Measurements from ENCODE around the gene DLG3.

The DLG3 gene

DNA sequence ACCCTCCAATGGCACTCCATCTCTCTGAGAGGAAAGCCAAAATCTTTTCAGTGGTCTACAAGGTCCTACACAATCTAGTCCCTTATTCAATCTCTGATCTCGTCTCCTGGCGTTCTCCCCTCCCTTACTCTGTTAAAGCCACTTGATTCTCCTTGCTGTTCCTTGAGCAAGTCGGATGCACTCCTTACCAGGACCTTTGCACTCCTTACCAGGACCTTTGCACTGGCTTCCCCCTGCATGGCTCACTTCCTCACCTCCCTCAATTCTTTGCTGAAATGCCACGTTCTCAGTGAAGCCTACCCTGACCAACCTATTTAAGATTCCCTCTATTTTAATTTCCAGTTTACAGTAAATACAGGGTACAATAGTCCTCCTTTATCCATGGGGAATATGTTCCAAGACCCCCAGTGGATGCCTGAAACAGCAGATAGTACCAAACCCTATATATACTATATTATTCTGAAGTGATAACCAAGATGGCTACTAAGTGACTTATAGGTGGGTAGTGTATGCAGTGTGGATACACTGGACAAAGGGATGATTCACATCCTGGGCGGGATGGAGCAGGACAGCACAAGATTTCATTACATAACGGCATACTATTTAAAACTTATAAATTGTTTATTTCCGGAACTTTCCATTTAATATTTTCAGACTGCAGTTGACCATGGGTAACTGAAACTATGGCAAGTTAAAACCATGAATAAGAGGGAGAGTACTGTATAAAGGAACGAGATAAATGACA is 6.5 kb upstream of the DLG3 start:
- no peak for DNase-seq

DNA sequence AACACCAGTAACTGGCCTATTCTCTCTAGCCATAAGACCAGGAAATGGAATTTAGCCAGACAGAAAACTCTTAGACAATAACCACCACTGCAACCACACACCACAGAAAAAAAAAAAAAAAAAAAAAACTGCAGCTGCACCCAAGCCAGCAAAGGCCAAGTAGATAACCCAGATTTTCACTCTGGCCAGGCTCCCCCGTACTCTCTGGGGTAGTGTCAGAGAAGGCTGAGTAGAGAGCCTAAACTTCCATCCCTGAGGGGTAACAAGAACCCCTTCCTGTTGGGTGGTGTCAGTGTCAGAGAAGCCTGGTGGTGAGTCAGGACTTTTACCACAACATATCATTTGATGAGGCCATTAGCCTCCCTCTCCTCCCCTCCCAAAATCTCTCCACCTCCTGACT is 5.6 kb upstream of the DLG3 start:
- peak; percentile 8 for DNase-seq

DNA sequence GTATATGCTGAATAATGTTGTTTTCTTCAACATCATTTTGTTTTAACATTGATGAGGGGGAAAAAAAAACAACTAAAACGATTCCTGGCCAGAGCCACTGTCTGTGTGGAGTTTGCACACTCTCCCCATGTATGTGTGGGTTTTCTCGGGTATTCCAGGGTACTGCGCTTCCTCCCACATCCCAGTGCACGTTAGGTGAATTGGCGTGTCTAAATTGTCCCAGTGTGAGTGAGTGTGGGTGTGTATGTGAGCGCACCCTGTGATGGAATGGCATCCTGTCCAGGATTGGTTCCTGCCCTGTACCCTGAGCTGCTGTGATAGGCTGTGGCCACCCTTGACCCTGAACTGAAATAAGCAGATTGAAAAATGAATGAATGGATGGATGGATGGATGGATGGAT is 2.4 kb upstream of the DLG3 start:
- DNase-seq: no peak

DNA sequence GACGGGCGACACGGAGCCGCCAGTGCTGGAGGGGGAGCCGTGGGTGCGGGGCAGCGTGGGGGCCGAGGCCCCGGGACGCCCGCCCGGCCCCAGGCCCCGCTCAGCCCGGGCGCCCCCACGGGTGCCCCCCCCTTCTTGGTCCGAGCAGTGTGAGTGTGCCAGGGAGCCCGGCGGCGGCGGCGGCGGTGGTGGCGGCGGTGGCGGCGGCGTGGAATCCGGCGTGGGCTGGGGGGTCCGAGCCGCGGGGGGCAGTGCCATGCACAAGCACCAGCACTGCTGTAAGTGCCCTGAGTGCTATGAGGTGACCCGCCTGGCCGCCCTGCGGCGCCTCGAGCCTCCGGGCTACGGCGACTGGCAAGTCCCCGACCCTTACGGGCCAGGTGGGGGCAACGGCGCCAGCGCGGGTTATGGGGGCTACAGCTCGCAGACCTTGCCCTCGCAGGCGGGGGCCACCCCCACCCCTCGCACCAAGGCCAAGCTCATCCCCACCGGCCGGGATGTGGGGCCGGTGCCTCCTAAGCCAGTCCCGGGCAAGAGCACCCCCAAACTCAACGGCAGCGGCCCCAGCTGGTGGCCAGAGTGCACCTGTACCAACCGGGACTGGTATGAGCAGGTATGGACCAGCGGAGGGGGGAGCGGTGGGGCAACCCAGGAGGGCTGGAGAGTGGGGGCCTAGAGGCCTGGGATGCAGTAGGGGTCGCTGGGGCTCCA is 466 bp downstream of the DLG3 start:
- no peak for DNase-seq

DNA sequence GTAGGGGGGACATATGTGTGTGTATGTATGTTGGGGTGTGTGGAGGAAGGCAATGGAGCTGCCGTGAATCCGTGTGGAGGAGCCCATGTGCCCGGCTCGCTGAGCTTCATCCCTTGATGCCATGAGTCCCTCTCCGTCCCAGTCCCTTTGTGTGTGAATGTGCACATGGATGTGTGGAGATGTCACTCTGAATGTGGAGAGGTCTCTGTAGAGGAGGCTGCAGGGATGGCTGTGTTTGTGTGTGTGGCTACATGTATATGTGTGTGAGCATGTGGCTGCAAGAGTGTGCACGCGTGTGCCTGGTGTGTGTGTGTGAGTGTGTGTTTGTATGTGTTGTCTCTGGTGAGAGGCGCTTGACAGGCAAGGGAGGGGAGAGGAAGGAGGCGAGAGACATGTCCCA is 1.3 kb downstream of the DLG3 start:
- DNase-seq: no peak

DNA sequence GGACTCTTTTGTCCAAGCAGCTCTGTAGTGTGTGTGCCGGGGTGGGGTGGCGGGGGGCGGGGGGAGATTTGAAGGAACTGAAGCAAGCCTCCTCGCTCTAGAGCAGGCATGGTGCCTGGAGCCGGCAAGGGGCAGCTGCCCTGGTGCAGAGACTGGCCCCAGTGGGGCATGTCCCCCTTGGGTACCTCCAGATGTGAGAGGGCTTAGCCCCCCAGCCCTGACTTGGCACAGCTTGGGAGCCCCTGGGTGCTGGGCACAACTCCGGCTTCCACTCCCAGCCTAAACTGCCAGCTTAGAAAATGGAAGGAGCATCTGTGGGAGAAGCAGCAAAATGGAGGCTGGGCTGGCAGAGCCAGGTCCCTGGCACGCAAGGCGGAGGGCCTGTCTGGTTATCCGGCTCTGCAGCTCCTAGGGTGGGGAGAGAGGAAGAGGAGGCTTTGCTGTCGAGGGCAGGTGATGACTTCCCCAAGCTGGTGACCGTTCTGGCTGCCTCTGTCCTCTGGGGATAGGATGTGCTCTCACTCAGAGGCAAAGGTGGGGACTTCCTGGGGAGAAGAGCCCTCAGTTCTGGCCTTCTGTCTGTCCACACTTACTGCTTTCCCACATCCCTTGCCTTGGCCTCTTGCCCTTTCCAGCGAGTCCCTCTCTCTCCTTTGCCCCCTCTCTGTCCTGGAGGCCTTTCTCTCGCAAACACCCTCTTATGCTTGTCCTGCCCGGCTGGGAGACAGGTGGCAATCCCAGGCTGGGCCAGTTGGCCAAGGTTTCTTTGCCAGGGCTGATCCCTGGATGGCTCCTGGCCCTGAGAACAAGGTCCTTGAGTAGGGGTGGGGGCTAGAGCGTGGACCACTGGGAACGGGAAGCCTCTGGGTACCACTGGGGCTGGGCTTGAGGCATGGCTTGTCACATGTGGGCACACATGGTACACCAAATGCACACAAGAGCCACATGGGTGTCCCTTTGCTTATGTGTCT is 2.0 kb downstream of the DLG3 start:
- no peak for DNase-seq

DNA sequence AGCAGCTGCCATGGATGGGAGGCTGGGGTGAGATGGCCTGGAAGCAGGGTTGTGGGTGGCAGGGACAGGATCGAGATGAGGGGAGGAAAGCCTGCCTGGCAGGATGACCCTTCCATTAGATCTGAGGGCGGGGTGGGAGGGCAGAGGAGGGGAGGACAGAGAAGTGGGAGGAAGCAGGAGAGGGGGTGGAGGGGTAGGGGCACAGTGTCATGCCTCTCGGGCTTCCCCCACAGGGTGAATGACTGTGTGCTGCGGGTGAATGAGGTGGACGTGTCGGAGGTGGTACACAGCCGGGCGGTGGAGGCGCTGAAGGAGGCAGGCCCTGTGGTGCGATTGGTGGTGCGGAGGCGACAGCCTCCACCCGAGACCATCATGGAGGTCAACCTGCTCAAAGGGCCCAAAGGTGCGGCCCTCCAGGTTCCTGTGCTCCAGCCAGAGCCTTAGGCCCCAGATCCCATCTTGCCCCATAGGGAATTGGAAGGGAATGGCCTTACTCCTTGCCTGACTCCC is 4.9 kb downstream of the DLG3 start:
- no peak for DNase-seq

DNA sequence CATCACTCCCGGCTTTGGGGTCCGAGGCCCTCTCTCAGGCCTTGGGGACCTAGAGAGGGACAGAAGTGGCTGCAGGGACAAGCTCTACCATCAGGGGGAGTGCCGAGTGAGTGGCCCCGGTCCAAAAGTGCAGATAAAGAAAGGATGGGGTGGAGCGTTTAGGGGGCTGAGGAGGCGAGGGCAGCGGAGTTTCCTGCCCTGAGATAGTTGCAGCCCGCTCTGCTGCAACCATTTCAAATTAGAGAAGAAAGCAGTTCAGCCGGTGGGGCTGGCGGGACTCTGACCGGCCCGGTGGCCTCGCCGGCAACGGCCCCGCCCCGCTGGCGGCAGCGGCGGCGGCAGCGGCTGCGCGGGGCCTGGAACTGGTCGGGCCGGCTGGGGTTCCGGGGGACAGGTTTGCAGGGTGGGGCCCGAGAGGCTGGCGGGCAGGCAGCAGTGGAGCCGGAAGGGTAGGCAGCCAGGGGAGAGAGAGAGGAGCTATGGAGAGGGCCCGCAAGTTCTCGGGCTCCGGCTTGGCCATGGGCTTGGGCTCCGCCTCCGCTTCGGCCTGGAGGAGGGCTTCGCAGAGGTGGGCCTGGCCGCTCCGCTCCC is 7.6 kb downstream of the DLG3 start:
- peak; percentile 43 for DNase-seq

DNA sequence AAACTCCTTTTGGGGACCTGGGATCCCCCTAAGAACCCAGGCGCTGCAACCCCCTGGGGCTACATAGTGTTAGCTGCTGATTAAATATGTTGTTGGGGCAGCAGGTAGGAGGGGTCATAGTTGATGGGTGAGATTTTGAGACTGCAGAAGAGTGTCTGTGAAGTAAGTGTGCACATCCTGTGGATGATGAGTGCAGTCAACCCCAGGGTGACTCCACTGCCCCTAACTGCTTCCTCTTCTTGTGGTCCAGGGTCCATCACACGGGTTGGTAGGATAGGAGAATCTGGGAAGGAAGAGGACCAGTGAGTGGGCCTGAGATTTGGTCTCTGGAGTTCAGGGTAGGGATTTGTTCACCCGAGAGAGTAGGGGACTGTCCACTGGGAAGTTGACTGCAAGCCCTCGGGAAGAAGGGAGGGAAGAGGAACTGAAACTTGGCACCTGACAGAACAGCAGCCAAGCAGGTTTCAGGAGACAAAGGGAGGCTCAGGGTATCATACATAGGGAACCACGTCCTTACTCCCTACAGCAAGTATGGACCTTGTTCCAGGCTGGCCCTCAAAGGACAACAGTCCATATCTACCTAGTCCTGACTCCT is 8.5 kb downstream of the DLG3 start:
- no peak for DNase-seq

DNA sequence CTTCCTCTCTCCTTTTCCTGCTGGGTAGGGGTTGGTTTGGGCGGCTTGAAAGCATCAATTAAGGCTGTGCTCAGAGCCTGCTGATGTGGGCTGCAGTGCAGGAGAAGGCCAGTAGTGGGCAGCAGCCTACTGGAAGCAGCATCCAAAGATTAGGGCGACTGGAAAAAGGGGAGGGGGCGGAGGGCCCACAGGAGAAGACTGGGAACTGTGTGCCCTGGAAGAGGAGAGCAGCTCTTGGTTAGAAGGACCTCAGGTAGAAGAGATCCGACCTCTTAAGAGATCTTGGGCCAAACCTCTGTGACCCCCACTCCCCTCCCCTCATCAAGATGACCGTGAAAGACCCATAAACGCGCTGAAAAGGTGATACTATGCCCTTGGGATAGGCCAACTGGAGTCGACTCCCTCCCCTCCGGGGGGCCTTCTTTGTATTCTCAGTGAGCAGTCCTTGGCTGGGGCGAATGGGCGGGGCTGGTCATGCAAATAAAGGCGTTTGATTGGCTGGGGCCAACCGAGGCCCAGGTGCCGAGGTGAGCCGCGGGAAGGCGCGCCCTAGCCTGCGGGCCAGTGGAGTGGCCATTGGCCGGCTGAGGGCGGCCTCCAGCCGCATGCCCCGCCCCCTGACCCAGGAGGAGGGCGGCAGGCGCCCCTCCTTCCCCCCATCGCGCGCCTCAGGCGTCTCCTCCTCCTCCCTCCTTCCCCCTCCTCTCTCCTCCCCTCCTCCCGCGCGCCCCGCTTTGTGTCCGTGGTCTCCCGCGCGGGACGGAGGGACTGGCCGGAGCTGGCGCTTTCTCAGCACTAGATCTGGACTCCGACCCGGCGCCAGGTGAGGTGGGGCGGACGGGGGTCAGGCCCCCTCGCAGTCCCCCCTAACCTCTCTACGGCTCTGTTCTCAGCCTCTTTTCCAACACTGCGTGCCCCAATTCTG is 10.1 kb downstream of the DLG3 start:
- peak; percentile 60 for DNase-seq

DNA sequence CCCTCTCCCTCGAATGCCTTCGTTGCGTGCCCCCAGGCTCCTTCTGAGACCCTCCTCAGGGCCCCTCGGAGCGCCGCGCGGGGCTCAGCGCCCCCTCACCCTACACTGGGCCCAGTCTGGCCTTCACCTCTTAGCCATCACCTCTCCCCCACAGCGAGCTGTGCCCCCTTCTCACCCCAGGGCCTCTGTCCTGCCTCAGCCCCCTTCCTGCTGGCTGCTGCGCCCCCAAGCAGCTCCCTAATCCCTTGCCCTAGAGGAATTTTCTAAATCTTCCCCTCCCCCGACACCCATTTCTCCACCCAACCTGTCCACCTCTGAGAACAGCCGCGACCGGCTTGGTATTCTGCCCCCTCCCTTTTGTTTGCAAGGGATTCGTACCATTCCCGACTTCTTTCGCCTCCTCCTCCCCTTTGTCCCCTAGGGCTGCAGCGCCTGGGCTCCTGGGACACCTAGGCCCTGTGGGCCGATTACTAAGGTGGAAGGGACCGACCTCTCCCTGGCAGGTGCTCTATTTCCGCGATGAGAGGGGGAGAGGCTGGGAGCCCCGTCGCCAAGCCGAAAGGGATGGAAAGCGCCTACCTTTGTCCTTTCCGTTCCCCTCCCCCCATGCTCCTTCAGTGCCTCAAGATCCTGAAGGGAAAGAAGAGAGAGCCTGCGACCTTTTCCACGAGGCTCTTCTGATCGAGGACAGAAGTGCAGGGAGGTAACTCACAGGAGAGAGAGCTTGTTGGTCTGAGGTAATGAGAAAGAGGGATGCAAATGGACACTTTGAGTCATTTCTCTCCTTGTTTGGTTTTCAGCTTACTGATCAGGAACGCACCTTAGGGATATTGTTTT is 10.9 kb downstream of the DLG3 start:
- DNase-seq: no peak

DNA sequence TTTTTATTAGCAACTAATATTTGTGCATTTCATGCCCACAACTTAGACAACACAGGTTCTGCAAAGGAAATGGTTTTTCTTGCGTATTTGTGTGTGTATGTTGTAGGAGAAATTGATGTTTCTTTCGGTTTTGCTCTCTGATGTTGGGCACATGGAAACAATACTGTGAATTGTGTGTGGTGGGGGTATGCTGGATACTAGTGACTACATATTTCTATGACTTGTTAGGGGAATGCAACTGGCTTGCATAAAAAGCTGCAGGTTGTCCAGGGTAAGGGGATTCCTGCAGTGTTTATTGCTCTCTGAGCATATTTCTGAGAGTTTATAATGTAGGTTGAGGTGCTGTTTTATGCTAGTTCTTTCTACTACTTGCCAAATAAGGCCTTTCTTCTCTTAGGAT is 11.6 kb downstream of the DLG3 start:
- no peak for DNase-seq

DNA sequence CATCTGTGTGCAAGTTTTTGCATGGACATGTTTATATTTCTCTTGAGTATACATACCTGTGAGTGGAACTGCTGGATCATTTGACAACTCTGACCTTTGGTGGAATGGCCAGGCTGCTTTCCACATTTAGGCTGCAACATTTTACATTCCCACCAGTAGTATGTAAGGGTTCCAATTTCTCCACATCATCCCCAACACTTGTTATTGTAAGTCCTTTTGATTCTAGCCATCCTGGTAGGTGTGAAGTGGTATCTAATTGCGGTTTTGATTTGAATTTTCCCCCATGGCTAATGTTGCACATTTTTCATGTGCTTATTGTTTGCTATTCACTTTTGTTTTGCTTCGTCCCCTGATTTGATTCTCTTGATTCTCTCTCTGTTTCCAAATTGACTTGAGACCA is 16.4 kb downstream of the DLG3 start:
- DNase-seq: no peak

DNA sequence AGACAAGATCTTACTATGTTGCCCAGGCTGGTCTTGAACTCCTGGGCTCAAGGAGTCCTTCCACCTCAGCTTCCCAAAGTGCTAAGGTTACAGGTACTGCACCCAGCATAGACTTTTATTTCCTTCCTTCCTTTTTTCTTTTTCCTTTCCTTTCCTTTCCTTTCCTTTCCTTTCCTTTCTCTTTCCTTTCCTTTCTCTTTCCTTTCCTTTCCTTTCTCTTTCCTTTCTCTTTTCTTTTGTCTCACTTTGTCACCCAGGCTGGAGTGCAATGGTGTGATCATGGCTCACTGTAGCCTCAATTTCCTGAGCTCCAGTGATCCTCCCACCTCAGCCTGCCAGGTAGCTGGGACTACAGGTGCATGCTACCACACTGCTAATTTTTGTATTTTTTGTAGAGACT is 19.4 kb downstream of the DLG3 start:
- no peak for DNase-seq

DNA sequence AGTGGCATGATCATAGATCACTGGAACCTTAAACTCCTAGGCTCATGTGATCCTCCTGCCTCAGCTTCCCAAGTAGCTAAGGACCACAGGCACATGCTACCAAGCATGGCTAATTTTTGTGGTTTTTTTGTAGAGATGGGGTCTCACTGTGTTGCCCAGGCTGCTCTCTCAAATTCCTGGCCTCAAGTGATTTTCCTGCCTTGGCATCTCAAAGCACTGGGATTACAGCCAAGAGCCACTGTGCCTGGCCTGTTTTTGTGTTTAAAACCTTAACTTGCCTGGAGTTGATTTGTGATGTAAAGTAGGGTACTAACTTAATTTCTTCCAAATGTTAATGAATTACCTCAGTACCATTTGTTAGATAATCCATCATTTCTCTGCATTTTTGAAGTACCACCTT is 22.3 kb downstream of the DLG3 start:
- DNase-seq: no peak

DNA sequence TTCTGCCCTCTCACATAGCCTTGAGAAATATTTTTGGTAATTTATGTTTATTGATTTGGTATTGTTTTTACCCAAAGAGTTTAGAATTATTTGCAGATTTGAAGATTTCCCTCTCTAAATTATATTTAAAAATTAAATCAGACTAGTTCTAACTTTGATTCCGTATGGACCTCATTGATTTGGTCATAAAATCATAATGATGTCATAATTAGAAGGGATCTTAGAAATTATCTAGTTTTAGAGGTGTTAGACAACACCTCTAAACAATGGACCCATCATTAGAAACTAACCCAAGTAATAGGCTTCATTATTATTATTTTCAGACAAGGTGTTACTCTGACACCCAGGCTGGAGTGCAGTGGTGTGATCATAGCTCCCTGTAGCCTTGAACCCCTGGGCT is 24.1 kb downstream of the DLG3 start:
- no peak for DNase-seq

DNA sequence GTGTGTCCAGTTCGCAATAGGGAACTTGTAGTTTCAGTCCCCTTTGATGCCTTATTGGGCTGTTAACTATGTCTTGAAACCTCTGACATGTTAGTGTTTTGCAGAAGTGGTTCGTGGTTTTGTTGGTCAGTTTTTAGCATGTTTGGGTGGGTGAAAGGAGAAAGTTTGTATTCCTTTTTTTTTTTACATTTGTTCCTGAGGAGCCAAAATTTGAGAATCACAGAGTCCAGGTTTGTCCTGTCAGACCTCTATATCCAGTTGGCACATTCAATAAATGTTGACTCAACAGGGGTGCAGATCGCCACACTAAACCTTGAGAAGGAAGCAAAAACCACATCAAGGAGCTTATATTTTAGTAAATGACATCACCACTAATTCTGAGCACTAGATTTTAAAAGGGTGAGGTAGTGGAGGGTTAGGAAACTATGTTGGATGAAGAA is 26.2 kb downstream of the DLG3 start:
- no peak for DNase-seq

DNA sequence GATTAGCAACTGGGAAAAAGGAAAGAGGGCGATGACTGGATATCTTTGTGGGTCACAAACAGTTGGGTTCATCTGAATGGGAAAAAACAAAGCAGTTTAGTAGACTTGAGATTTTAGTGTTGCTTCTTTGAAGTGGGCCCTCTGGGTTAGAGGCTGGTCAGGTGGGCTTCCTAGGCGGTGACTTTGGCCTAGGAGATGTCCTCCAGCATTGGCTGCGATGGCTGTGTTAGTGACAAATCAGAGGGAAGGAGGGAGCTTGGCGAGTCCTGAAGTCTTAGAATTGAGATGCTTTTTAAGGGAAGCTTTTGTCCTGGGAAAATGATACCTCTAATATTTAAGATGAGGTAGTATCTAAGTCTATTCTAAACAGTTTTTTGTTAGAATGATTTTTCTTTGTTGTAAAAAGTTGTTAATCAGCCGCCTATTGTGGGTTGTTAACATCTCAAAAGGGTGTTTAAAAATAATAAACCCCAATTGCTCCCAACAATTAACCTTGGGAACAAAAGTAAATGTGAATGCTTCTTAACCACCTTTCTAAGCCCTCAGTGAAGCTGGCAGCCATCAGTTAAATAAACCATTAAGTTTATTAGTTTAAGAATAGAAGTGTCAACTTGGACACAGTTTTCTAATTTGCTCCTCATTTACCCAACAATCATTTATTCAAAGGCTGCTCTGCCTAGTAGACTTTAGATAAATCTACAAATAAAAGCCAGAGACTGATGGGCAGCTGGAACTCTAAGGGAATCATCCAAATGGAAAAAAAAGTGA is 31.7 kb downstream of the DLG3 start:
- no peak for DNase-seq

All from fibroblast of skin of abdomen (primary cell).